ENCODE results near the gene NME3. TPM values are rescaled to one million over a fixed set of nuclear protein-coding genes. Genes with fewer than 3 reads are reported as not detected.
A peak's percentile ranks its signal among the peaks of the same experiment; 100 is the strongest.

NME3 gene
- total and polyA plus RNA-seq, 5 donors = 36.5 to 75.2 (median 53.0) TPM

- H3K27ac ChIP-seq (ENCODE audit: low read length) = no peak overlapping the region
- intact Hi-C loops (cut with DNase I) = loop anchor here in 1 of 4 donors (5.0 kb wide), 1 partner anchor 68 kb away; no protein-coding TSS in a partner anchor
- H3K4me1 ChIP-seq (ENCODE audit: control insufficient read depth, insufficient read depth, low read length) = peaks cover 3% of the 10 kb centered on the region
- DNase-seq (peak; percentile 17 to 66 (median 65)), ATAC-seq (no peak)
- no peaks in the 10 kb centered on the region for H3K9me3 ChIP-seq (ENCODE audit: control insufficient read depth, low read length)
- no peaks in the 10 kb centered on the region for H3K27me3 ChIP-seq (ENCODE audit: control insufficient read depth, insufficient read depth)
- WGBS = 81% methylated on average over 27 of the region's 27 CpGs
- H3K4me3 ChIP-seq (ENCODE audit: low read length) = no peak overlapping the region
Measured at GRCh38 chr16:1779741-1780676, 8.7 kb upstream of the NME3 start.

- no peak overlapping the region for H3K4me3 ChIP-seq (ENCODE audit: low read length)
- no peaks in the 10 kb centered on the region for H3K27me3 ChIP-seq (ENCODE audit: control insufficient read depth, insufficient read depth)
- 81% methylated on average over 8 of the region's 8 CpGs for WGBS
- intact Hi-C loops (cut with DNase I) = loop anchor here in 1 of 4 donors (5.0 kb wide), 1 partner anchor 67 kb away; no protein-coding TSS in a partner anchor
- peak in 2 of 3 donors; percentile 54 to 58 for DNase-seq
- no peak overlapping the region for H3K27ac ChIP-seq (ENCODE audit: low read length)
- ATAC-seq = no peak
- no peaks in the 10 kb centered on the region for H3K9me3 ChIP-seq (ENCODE audit: control insufficient read depth, low read length)
- H3K4me1 ChIP-seq (ENCODE audit: control insufficient read depth, insufficient read depth, low read length) = peaks cover 3% of the 10 kb centered on the region
Measured at GRCh38 chr16:1779234-1779701, 7.9 kb upstream of the NME3 start.

GRCh38 chr16:1778200-1779179 is 7.1 kb upstream of the NME3 start:
- Histone ChIP-seq H3K4me3 (ENCODE audit: low read length) (no peak overlapping the region), H3K4me1 (ENCODE audit: control insufficient read depth, insufficient read depth, low read length) (peaks cover 8% of the 10 kb centered on the region), H3K9me3 (ENCODE audit: control insufficient read depth, low read length) (no peaks in the 10 kb centered on the region), H3K27ac (ENCODE audit: low read length) (no peak overlapping the region), H3K27me3 (ENCODE audit: control insufficient read depth, insufficient read depth) (no peaks in the 10 kb centered on the region)
- DNase-seq (peak in 2 of 3 donors; percentile 50 to 54), ATAC-seq (no peak)
- intact Hi-C loops (cut with DNase I) = loop anchor here in 1 of 4 donors (5.0 kb wide), 1 partner anchor 66 kb away; no protein-coding TSS in a partner anchor
- 84% methylated on average over 34 of the region's 34 CpGs for WGBS

GRCh38 chr16:1777375-1778199 is 6.2 kb upstream of the NME3 start:
- ATAC-seq = no peak
- no peak overlapping the region for H3K27ac ChIP-seq (ENCODE audit: low read length)
- 76% methylated on average over 36 of the region's 36 CpGs for WGBS
- no peaks in the 10 kb centered on the region for H3K9me3 ChIP-seq (ENCODE audit: control insufficient read depth, low read length)
- DNase-seq = peak; percentile 17 to 65 (median 62)
- intact Hi-C loops (cut with DNase I) = loop anchor here in 1 of 4 donors (5.0 kb wide), 1 partner anchor 65 kb away; no protein-coding TSS in a partner anchor
- H3K27me3 ChIP-seq (ENCODE audit: control insufficient read depth, insufficient read depth) = no peaks in the 10 kb centered on the region
- H3K4me3 ChIP-seq (ENCODE audit: low read length) = no peak overlapping the region
- H3K4me1 ChIP-seq (ENCODE audit: control insufficient read depth, insufficient read depth, low read length) = peaks cover 8% of the 10 kb centered on the region

GRCh38 chr16:1776991-1777374 is 5.6 kb upstream of the NME3 start:
- Histone ChIP-seq H3K27me3 (ENCODE audit: control insufficient read depth, insufficient read depth) (no peaks in the 10 kb centered on the region), H3K27ac (ENCODE audit: low read length) (no peak overlapping the region), H3K4me3 (ENCODE audit: low read length) (no peak overlapping the region), H3K9me3 (ENCODE audit: control insufficient read depth, low read length) (no peaks in the 10 kb centered on the region), H3K4me1 (ENCODE audit: control insufficient read depth, insufficient read depth, low read length) (peaks cover 8% of the 10 kb centered on the region)
- DNase-seq (peak in 2 of 3 donors; percentile 53 to 64), ATAC-seq (no peak)
- 85% methylated on average over 22 of the region's 22 CpGs for WGBS
- intact Hi-C loops (cut with DNase I) = loop anchor here in 1 of 4 donors (5.0 kb wide), 1 partner anchor 65 kb away; no protein-coding TSS in a partner anchor

GRCh38 chr16:1776672-1776955 is 5.3 kb upstream of the NME3 start:
- DNase-seq (peak in 1 of 3 donors; percentile 51), ATAC-seq (no peak)
- intact Hi-C loops (cut with DNase I) = loop anchor here in 1 of 4 donors (5.0 kb wide), 1 partner anchor 64 kb away; no protein-coding TSS in a partner anchor
- Histone ChIP-seq H3K9me3 (ENCODE audit: control insufficient read depth, low read length) (no peaks in the 10 kb centered on the region), H3K4me1 (ENCODE audit: control insufficient read depth, insufficient read depth, low read length) (peaks cover 8% of the 10 kb centered on the region), H3K27me3 (ENCODE audit: control insufficient read depth, insufficient read depth) (no peaks in the 10 kb centered on the region), H3K27ac (ENCODE audit: low read length) (no peak overlapping the region), H3K4me3 (ENCODE audit: low read length) (no peak overlapping the region)
- WGBS = 80% methylated on average over 13 of the region's 13 CpGs

GRCh38 chr16:1775846-1776671 is 4.7 kb upstream of the NME3 start:
- no peak overlapping the region for H3K4me3 ChIP-seq (ENCODE audit: low read length)
- peaks cover 5% of the 10 kb centered on the region for H3K4me1 ChIP-seq (ENCODE audit: control insufficient read depth, insufficient read depth, low read length)
- peak; percentile 22 to 64 (median 49) for DNase-seq
- intact Hi-C loops (cut with DNase I) = loop anchor here in 1 of 4 donors (5.0 kb wide), 1 partner anchor 64 kb away; no protein-coding TSS in a partner anchor
- ATAC-seq = no peak
- no peaks in the 10 kb centered on the region for H3K9me3 ChIP-seq (ENCODE audit: control insufficient read depth, low read length)
- 77% methylated on average over 28 of the region's 28 CpGs for WGBS
- no peaks in the 10 kb centered on the region for H3K27me3 ChIP-seq (ENCODE audit: control insufficient read depth, insufficient read depth)
- no peak overlapping the region for H3K27ac ChIP-seq (ENCODE audit: low read length)

GRCh38 chr16:1775006-1775845 is 3.9 kb upstream of the NME3 start:
- Histone ChIP-seq H3K27ac (ENCODE audit: low read length) (no peak overlapping the region), H3K9me3 (ENCODE audit: control insufficient read depth, low read length) (no peaks in the 10 kb centered on the region), H3K4me3 (ENCODE audit: low read length) (no peak overlapping the region), H3K27me3 (ENCODE audit: control insufficient read depth, insufficient read depth) (no peaks in the 10 kb centered on the region), H3K4me1 (ENCODE audit: control insufficient read depth, insufficient read depth, low read length) (peaks cover 4% of the 10 kb centered on the region)
- intact Hi-C loops (cut with DNase I) = loop anchor here in 1 of 4 donors (5.0 kb wide), 1 partner anchor 63 kb away; no protein-coding TSS in a partner anchor
- no peak for ATAC-seq
- WGBS = 91% methylated on average over 30 of the region's 30 CpGs
- peak; percentile 16 to 66 (median 55) for DNase-seq

GRCh38 chr16:1774448-1774780 is 3.1 kb upstream of the NME3 start:
- 87% methylated on average over 7 of the region's 7 CpGs for WGBS
- Histone ChIP-seq H3K27me3 (ENCODE audit: control insufficient read depth, insufficient read depth) (no peaks in the 10 kb centered on the region), H3K9me3 (ENCODE audit: control insufficient read depth, low read length) (no peaks in the 10 kb centered on the region), H3K27ac (ENCODE audit: low read length) (no peak overlapping the region), H3K4me1 (ENCODE audit: control insufficient read depth, insufficient read depth, low read length) (peaks cover 4% of the 10 kb centered on the region), H3K4me3 (ENCODE audit: low read length) (no peak overlapping the region)
- DNase-seq (peak in 1 of 3 donors; percentile 55), ATAC-seq (no peak)
- intact Hi-C loops (cut with DNase I) = no loop called here
